SW480 (cell line): Measurements from ENCODE around the gene PM20D1.
"Not testable (repeated sequence)": the region's sequence is repeated elsewhere in the genome, so short reads cannot be mapped to it uniquely, and the experiment has no call there.

Source experiments
- DNase-seq: peaks from one replicate; pipeline ENCODE4 v3.0.0-alpha.2; 2016; ENCODE audit warnings: low spot score

PM20D1 gene

GRCh38 chr1:205840146-205840923, 9.6 kb downstream of the PM20D1 start:
- no peak for DNase-seq

DNA sequence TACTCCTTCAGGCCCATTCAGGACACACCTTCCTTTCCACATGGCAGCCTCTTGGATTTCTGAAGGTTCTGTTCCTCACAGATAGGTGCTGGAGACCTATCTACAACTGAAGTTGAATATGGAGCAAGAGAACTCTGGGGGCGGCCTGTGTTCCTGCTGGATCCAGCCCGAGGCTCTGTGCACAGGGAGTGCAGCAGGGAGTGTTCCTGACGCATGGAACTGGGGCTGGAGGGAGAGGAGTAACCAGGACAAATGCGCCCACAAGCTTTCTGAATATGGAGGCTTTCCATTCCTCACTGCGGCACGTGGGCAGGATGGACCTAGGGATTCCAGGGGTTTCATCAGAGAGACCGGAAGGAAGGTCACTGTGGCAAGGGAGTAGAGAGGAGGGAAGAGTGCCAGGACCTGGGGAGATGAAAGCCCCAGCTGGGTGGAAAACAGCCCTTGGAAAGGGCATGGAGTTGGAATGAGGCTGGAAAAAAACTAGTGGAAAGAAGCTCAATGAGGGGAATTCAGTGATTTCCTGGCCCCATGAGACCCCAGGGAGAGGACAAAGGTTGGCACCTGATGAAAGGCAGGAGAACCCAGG, 12.5 kb downstream of the PM20D1 start:
- DNase-seq: no peak

DNA sequence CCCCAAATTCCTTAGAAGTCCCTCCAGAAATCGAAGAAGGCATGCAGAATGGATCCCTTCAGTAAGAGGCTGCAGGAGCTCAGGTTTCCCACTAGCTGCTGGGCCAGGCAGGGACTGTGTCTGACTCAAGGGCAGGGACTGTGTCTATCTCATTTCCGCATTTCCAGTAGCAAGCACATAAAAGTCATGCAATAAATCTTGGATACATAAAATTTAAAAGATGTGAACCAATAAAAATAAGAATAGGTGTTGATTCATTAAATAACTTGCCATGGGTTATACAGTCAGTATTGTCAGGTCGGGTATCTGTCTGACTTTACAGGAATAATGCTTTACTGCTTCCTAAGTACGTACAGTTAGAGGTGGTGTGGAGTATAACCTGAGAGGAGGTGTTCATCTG, 15.2 kb downstream of the PM20D1 start:
- no peak for DNase-seq

GRCh38 chr1:205832326-205832751, 17.6 kb downstream of the PM20D1 start:
- no peak for DNase-seq

GRCh38 chr1:205827623-205828022, 22.3 kb downstream of the PM20D1 start:
- DNase-seq: no peak

DNA sequence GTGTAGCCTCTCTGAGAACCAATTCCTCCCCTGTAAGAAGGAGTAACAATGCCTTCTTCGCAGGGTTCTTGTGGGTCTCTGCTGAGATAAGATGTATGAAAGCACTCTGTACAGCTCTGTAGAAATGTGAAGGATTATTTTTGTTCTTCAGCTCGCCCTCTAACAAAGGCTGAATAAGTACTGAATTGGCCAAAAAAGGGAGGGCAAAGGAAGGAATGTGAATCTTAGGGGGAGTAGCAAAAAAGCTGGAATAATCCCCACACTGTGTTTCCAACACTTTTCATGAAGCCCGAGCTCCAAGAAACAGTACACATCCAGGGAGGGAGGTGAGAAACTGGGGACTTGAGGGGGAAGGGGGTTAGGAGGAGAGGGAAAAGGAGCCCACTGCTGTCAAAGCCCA, 22.9 kb downstream of the PM20D1 start:
- DNase-seq: no peak

DNA sequence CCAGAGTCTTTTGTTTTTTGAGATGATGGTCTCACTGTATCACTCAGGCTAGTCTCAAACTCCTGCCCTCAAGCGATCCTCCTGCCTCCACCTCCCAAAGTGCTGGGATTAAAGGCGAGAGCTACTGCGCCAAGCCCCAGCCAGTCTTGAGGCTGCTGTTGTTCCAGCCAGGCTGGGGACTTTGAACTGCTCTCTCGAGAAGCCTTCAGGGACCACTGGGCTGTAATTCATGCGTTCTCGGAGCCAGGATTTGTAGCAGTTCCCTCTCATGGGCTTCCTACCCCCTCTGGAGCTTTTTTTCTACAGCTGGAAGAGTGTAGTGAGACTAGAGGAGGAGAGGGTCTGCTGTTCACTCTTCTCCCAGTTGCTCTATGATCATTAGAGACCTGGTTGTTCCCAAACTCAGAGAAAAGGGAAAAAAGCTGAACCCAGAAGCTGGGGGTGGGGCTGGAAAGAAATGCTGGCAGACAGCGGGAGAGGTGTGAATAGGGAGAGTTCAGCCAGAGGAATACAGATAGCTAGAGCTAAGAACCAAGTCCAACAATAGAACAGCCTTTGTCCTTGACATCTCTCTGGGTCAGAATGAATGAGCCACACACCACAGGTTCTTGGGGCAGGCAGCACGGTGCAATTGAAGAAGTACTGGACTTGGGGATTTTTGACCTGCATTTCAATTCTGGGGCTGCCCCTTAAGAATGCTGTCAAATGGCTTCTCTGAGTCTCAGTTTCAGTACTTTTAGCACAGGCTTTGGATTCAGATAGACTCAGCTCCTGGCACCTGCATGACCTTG, 23.7 kb downstream of the PM20D1 start:
- DNase-seq: no peak

- DNase-seq: no peak
These were observed 25.8 kb downstream of the PM20D1 start for GRCh38 chr1:205824180-205824579.

GRCh38 chr1:205823260-205823659, 26.7 kb downstream of the PM20D1 start:
- DNase-seq: not testable (repeated sequence)

DNA sequence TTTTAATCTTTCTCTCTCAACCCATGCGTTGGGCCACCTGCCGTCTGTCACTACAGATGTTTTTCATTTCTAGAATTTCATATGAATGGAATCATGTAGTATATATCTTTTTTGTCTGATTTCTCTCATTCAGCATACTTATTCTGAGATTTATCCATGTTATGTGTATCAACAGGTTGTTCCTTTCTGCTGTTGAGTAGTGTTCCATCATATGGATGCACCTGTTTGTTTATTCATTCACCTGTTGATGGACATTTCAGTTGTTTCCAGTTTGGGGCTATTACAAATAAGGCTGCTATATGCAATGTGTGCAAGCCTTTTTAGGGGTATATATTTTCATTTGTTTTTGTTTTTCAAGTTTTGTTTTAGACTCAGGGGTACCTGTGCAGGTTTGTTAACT, 27.5 kb downstream of the PM20D1 start:
- no peak for DNase-seq

GRCh38 chr1:205817988-205818387, 31.9 kb downstream of the PM20D1 start:
- no peak for DNase-seq

DNA sequence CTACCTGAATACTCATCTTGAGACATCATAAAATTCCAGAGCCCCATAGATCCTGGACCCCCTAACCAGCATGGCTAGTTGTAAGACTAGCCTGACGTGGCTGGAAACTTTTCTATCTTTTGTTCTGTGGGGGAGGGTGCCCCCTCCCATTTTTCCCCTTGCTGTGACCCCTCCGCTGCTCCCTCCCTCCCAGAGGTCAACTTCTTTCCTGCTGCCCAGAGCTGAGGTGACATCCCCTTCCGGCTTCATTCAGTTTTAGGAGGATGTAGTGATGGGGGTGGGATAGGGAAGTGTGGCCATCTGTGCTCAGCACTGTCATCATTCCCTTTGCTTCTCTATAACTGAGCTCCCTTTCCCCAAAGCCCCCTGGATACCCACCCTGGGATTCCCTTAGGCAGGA, 32.6 kb downstream of the PM20D1 start:
- DNase-seq: no peak

- no peak for DNase-seq
These were observed 36.2 kb downstream of the PM20D1 start for GRCh38 chr1:205813755-205814058.

DNA sequence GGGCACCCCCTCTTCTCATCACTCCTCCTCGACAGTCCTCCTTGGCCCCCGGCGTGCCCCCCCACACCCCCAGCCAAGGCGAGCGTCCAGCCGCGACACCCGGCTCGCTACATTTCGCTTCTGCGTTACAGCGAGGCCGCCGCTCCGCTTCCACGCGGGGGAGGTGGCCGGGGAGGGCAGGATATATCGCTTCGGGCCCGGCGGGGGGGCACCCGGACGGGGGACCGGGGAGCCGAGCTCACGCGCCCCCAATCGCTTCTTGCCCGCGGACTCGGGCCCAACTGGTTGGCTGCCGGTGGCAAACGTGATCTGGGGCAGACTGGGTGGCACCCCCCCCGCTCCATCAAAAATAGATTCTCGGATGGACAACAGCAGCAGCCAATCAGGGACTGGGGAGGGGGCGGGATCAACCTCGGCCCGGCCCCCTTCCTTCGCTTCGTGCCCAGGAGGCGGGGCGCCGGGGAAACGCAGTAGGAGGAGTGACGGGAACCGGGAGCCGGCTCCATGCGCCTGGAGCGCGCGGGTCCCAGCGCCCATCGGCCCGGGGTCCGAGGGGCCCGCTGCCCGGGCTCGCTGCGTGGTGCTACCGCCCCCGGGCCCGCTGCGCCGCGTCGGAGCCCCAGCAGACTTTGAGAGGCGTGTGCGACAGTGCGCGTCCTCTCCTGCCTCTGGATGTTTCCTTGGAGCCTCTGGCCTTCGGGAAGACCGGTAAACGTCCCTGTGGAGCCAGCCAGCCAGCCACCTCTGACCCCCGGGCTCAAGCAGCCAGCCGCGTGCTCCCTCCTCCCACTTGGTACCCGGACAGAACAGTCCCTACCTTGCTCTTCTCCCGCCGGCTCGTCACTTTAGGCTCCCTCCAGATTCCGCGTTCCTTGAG, 36.8 kb downstream of the PM20D1 start, which contains the start of gene SLC41A1:
TSS of gene SLC41A1 (minus strand) at position 321 of the 877 bp plus-strand sequence. CDS start 2,757 bp downstream, outside the sequence.
- DNase-seq: peak; percentile 85

DNA sequence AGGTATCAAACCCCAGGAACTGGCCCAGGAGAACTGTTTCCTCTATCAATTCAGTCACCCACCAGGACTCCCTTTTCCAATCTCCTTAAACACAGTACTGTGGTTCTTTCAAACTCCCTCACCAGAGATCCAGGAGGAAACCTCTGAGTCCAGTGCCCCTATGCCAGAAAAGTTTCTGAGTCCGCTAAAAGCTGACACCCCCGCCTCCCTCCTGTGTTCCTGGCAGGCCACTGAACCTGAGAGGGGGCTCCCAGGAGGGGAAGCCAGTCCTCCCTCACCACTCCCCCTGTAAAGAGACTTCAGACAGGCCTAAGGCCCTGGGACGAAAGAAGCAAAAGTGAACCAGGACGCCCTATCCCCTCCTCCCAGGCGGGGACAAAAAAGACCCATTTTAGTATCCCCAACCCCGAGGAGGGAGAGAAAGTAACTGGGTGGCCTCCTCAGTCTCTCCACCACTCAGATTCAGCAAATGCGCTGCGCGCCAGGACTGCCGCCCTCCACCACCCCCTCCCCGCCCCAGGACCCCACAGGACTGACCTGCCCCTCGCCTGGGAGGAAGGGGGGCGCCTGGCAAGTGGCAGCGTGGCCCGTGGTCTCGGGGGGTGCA, 37.6 kb downstream of the PM20D1 start:
- DNase-seq: no peak

DNA sequence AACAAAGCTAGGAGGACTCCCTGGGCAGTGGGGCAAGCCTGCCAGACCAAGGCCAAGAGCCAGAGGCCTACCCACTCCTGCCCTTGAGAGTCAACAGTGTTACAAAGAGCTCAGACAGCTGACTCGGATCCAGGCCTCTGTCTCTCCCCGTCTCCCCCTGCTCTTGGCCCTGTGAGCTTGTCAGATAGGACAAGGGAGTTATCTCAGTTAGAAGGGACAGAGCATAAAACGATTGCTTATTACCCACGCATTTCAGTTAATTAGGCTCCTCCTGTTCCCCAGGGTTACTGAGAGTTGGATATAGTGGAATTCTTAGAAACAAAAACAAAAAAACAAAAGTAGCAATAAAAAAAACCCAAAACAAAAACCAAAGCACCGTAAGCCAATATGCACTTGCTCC, 38.3 kb downstream of the PM20D1 start:
- no peak for DNase-seq

- DNase-seq: no peak
These were observed 39.3 kb downstream of the PM20D1 start for GRCh38 chr1:205810448-205811157.

GRCh38 chr1:205809942-205810345, 40.0 kb downstream of the PM20D1 start:
- DNase-seq: no peak

- no peak for DNase-seq
These were observed 40.5 kb downstream of the PM20D1 start for GRCh38 chr1:205809469-205809868.

GRCh38 chr1:205805082-205805711, 44.7 kb downstream of the PM20D1 start:
- DNase-seq: no peak
